Measurements from ENCODE around the gene PPP1R1C.

The PPP1R1C gene

DNA sequence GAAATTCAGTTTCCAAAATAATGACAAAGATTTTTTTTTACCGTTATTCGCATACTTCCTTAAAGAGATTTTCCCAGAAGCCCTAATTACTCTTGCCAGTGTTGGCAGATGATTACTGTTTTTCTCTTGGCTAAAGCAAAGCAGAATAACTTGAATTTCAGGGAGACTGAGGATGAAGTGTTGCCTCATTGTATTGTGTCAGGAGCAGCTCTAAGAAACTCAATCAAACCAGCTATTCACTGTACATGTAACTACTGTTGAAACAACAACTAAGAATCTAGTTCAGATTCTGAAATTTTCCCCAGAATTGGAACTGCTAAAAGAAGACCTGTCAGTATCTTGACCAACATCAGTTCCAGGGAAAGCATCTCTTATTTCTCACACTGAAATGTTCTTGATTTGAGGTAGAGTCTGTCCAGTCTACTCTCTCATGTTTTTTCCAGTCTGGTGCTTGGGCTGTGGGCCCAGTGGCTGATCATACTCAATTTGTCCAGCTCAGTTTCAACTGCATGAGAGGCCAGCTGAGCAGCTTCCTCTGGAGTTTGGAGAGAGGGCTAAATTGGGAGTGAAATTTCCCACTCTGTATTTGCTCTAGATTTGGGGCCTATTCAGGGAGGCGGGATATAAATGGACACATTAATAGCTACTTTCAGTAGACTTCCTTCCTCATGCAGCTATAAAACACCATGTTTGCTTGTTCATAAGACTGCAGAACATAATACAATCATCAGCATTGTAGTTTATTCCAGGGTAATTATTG lies 78.5 kb downstream of the PPP1R1C start:
- DNase-seq (ENCODE audit: low read depth) = no peak

DNA sequence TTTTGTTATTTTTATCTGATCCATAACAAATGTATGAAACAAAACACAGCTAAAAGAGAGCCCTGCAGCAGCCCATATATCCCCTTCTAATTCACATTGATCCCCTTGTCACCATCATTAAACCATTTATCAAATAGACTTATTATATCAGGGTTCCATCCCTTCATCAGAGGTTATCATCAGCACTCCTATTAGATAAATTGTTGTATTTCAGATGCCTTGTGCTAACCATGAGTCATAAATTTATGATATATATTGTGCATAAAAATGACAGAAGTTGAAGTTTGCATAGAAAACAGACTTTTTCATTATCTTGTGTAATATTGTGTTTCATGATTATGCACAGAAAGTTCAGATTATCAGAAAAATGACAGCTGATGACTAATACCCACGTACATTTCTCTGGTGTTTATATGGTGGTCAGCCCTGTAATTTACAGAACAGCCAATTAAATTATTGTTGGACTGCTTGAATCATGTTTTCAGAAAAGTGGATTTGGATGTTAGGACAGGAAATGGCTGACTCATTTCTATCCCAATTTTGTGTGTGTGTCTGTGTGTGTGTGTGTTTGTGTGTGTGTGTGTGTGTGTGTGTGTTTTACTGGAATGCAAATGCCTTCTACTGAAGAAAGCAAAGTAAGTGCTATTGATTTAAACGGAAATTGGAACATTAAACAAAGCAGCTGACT lies 80.9 kb downstream of the PPP1R1C start:
- no peak for DNase-seq (ENCODE audit: low read depth)

DNA sequence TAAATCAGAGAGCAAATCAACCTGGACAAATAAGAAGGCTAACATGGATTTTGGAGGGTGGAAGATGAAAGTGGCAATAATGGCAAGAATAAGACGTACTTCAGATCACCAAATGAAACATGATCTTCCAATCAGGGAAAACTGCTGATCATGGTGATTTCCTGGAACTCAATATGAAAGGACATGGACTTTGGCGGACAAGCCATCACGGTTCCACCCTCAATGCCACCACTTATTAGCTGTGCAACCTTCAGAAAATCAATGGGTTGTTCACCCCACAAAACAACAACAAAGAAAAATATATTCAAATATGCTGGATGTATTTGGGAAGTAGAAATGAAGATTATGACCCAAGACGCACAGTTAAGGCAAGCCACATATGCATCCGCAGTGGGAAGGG lies 81.7 kb downstream of the PPP1R1C start:
- no peak for DNase-seq (ENCODE audit: low read depth)

DNA sequence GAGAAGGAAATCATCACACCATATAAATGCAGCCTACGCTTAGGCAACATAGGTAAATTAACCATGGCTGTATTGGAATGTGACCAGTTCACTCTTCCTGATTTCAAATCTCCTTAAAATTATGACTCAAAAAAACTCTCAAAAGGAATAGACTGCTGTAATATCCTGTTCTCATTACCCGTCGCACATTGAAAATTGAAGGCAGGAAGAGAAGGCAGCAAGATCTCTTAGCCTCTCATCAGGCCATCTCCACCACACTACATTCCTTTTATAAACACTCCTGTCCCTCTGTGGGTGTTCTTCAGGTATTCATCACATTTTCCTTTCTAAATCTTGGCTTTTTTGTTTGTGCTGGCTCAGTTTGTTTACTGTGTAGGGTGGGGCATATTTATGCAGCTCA lies 83.2 kb downstream of the PPP1R1C start:
- DNase-seq (ENCODE audit: low read depth) = no peak

DNA sequence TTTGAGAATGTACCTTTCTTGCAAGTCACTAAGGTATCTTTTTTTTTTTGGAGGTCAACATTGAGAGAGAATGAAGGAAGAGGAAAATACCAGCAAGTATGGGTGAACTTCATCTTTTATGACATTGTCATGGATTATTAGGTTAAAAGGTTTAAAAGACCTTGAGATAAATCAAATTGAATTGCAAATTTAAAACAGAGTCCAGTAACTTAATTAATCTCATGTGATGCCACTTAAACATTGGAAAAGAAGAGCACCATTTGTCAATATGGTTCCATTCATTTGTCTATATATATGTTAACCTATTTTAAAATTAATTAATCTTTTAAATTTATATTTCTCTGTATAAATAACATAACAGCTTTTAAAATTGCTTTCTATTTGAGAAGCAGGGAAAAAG lies 83.8 kb downstream of the PPP1R1C start:
- no peak for DNase-seq (ENCODE audit: low read depth)

DNA sequence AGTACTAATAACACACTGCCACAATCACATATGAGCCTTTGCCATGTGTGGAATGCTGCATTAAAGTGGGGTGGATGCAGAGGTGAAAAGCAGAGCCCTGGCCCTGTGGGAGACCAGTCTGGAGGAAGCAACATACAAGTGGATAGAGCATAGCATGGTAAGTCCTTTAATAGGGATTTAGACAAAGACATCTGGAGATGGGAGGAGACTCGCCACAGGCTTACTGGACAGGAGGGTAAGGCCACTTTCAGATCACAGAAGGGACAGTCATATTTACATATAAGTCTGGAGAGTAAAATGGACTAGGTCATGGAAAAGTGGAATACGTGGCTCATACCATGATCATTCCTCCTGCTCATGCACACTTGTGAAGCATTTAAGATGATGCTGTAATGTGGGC lies 84.3 kb downstream of the PPP1R1C start:
- no peak for DNase-seq (ENCODE audit: low read depth)

DNA sequence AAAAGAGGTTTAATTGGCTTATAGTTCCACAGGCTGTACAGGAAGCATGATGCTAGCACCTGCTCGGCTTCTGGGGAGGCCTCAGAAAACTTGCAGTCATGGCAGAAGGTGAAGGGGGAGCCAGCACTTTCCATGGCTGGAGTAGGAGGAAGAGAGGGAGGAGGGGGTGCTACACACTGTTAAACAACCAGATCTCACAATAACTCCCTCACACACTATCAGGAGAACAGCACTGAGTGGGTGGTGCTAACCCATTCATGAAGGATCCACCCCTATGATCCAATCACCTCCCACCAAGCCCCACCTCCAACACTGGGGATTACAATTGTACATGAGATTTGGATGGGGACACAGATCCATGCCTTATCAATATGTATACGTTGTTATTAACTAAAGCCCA lies 85.1 kb downstream of the PPP1R1C start:
- DNase-seq (ENCODE audit: low read depth) = no peak

DNA sequence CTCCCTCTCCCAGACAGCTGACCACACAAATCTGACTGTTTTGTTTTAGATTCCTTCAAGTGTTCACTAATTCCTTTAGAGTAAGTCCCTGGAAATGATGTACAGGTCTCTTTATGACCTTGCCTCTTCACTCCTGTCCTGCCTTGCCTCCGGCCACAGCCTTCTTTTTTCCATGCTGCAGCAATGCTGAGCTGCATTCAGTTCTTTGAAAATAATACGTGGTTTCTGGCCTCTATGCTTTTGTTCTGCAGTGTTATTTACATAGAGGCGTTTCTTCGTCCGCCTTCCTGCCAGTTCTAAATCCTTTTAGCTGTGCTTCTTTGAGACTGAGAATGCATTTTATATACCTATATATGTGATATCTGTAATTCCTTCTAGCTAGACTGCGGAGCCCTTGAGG lies 87.2 kb downstream of the PPP1R1C start:
- DNase-seq (ENCODE audit: low read depth) = no peak

DNA sequence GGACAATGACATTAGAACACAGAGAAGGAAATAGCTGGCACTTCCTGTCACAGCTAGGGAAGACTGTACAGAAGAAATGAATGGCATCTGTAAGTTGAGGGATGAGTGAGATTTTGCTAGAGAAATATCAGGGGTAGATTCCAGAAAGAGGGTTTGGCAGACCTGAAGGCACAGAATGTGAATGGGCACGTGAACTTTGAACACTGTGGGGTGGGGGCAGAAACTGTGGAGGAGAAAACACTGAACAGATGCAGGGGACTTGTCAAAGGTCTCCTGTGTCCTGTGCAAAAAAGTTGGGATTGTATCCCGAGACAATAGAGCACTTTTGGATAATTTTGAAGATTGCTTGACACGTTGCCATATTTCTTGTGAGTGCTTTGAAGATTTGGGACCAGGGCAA lies 88.0 kb downstream of the PPP1R1C start:
- DNase-seq (ENCODE audit: low read depth) = no peak

DNA sequence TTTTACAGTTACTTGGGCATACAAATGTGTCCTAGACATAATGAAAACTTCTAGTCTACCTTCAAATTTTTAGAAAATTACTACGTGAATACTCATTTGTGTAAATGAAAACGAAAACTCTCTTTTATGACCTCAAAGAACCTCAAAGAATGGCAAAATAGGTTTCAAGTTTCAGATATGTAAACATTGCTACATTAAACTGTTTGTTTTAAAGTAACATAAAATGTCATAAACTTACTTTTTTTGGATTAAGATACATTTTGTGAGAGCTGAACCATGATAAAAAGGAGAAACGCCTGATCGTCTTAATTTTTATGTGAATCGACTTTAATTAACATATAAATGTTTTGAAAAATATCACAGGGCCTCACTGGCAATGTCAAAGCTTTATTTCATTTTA lies 91.4 kb downstream of the PPP1R1C start:
- DNase-seq (ENCODE audit: low read depth) = no peak

DNA sequence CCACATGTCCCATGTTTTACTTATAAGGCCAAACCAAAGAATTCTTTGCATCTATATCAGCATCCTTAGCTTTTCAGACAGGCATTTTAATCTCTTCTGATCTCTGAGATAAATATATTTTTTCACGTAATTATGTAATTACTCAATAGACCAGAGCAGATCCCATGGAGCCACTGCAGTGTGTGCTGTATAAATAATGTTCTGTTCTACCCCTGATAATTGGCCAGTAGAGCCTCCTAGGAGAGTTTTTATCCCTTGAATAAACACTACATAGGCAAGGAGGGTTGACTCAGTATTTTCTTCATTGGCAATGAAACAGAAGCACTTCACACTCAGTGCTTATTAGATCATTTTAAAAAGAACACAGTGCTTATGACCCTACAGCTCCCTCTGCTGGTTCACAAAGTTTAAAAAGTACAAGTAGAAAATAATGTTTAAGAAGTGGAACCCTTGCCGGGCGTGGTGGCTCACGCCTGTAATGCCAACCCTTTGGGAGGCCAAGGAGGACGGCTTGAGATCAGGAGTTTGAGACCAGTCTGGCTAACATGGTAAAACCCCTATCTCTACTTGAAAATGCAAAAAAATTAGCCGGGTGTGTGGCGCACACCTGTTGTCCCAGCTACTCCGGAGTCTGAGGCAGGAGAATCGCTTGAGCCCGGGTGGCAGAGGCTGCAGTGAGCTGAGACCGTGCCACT lies 91.9 kb downstream of the PPP1R1C start:
- DNase-seq (ENCODE audit: low read depth) = no peak

DNA sequence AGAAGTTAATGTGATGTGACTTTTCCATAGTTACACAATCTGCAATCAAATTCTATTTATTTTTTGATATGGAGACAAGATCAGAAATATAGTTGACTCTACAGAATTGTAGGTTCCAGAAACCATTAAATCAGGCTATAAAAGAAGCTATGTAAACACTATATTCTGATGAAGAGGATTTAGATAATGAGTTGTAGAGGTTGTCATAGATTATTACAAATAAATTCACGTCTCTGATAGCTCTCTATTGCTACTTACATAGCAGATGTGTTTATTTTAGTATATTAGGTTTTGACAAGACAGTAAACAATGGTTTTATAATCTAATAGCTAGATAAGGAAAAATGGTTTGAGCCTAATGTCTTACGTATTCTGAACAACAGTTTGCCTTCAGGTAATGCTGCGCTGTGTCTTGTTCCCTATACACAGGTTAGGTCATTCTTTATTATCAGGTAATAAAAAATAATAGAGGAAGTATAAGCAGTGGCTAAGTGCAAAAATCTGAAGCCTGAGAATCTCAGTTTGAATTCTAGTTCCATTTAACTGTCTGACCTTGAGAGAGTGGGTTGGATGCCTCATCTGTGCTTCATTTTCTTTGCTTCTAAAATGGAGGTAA lies 93.4 kb downstream of the PPP1R1C start:
- DNase-seq (ENCODE audit: low read depth) = no peak

DNA sequence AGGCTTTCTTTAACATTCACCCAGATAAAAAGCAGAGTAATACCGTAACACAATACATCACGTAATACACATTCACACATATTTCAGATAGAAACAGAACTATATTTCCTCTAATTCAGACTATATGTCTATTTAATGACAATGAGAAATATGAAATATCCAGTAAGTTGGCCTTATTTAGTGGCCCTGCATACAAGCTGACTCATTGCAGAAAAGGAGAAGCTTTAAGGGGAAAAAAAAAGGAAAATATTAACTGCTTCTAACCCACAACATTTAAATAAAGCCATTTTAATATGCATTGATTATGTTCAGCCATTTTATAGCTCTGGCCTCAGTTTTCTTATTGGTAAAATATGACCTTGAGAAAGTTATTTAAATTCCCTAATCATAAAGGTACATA lies 94.8 kb downstream of the PPP1R1C start:
- DNase-seq (ENCODE audit: low read depth) = no peak

DNA sequence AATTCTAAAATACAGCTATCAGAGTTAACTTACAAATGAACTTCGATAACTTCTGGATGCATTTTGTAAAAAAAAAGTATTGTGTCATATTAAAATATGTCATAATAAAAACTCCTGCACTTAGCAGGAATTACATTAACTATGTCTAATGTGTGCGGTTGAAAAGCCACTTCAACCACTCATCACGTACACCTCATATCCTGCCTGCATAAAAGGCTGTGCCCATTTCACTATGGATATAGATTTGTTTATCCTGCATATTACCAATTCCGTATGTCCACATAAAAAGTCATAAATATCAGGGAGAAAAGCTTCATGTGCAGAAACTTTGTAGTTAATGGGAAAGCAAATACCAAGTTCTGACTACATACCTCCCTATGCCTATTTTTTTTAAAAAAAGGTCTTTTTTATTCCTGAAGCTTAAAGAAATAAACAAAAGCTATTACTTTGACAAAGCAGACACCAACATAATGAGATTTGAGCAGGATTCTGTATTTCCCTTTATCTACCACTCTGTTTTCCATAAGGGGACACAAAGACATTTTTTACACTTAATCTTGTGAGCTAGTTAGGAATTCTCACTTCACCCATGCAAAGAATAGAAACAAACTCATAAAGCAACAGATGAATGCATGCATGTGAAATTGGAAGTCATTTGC lies 96.1 kb downstream of the PPP1R1C start:
- DNase-seq (ENCODE audit: low read depth) = no peak

DNA sequence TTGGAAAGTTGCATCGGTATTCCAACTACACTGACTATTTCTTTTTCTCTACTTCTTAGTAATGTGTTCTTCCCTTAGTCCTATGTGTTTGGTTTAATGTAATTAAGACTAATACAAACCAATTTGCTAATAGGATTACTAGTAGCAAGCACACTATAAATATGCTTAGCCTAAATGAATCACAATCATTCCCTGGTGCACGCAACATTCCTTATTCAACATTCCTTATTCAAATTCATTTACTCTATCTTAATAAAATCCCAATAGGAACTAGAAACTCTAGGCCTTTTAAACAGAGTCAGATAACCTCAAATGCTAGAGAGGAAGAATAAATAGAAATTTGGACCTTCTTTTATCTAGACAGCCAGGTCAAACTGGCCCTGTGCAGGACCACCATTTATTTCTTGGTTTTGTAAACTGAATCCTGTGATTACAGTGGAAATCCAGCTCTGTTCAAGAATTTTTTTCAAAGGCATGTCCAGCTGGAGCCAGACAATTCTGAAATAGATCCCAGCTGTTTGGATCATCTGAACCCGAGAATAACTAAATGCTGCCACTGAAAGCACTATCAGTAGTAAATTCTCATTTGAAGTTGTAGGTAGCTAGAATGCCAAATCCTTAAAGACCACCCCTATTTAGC lies 103.1 kb downstream of the PPP1R1C start:
- no peak for DNase-seq (ENCODE audit: low read depth)

DNA sequence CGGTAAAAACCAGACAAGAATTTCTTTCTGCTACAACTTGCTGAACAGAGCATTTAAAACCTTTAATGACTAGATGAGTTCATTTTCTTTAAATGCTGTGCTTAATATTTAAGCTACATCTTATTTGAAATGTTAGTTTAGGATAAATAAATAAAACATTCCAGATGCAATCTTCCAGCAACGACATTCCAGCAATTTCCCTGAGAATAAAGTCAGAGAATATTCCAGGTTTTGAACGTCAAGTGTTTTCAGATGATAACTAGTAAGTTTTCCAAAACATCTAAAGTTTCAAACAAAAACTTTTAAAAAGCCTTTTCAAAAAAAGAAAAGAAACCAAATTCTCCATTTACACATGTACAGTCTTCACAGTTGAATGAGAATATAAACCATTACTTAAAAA lies 104.8 kb downstream of the PPP1R1C start:
- no peak for DNase-seq (ENCODE audit: low read depth)

DNA sequence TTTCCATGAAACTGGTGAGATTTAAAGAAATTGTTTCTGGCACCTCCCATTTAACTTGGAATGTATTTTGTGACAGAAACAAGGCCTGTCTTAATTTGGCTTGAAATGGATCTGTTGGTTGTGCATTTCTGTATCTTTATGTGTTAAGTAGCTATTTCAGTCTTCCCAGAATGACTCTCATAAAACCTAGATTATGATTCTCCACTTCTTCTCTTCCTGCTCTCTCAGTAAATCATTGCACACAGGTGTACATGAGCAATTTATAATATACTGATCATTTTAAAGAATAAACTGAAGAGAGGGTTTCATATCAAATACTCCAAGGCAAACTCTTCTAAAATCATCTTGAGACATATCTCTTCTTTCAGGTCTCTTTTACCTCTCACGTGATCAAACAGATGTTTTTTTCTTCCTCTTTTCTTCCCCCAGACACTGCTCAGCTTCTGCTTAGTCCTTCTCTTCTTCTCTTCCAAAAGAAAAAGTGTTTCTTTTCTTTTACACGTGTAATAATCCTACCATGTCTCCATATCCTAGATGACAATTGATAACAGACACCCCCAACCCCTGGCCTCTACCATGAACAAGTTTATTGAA lies 112.0 kb downstream of the PPP1R1C start:
- DNase-seq (ENCODE audit: low read depth) = no peak

DNA sequence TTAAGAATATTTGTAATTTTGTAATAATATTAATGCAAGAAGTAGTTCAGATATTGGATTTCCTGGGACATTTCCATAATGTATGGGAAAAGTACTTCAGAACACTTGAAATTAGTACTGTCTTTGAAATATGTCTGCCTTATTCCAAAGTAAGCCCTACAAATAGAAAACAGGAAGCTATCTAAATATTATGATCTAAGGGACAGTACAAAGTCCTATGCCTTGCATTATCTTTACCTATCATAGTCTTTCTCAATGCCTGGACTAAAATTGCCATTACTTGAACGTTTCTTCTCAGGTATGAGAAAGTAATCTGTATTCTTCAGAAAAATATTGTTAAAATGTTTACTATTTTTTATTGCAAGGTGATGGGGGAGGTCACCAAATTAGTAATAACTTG lies 113.0 kb downstream of the PPP1R1C start:
- DNase-seq (ENCODE audit: low read depth) = no peak

DNA sequence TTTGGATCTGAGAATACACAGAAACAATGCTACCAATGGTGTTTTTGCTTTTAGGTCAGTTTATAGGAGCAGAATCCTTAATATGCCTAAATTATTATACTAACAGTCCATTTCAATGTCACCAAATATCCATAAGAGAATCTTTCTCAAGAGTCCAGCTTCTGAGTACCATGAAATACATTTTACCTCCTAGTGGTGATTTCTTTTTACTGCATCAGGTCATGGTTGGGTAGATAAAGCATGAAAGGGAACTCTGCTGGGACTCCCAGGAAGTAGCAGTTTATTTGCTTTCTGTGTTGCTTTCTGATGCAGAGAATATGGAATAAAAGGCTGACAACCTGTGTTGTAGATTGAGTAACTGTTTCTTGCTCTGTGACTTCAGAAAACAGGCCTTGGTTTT lies 115.6 kb downstream of the PPP1R1C start:
- DNase-seq (ENCODE audit: low read depth) = no peak

DNA sequence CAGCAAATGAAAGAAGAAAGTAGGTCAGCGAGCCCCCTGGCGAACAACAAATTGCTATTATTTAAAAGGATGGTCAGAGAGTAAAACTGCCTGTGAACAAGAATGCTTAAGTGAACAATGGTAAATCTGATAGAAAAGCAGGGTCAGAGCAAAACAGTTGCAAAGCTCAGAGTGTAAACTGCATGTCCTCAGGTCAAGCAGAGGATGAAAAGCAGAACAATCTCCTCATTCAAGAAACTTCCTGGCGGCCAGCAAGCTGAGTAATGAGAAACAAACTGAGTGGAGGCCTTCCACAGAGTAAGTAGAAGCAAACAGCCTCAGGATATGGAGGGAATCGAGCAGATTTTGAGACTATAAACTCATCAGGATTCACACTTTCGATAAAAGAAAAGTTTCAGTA lies 117.9 kb downstream of the PPP1R1C start:
- DNase-seq (ENCODE audit: low read depth) = no peak

DNA sequence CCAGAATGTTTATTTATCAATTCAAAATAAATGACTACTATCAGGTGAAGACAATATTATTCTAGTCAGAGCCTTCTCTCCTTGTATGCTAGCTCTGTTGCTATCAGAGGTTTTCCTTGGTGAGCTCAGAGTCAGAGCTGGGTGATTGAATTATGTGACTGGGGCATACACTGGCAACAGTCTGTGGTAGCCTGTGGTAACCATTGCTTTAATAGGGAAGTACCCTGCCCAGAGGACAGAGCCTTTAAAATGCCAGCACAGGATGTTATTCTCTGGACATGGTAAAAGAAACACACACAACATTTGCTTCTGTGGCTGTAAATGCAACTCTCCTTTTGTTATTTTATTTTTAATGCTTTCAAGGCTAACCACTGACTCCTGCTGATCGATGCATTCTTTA lies 124.7 kb downstream of the PPP1R1C start:
- DNase-seq (ENCODE audit: low read depth) = no peak
